ENCODE measurements around the gene CCNY. TPM values are rescaled to one million over a fixed set of nuclear protein-coding genes. Genes with fewer than 3 reads are reported as not detected.

Gene CCNY
- total RNA-seq = 10 to 100 TPM; 21.7 to 27.7 (median 24.8) TPM

- Histone ChIP-seq H3K27ac (peak within 1 kb of the TSS; percentile 83 to 88 (median 86)), H3K4me3 (peak within 1 kb of the TSS; percentile 88 to 99 (median 96)), H3K9me3 (no peaks in the 10 kb centered on the region), H3K36me3 (no peaks in the 10 kb centered on the region), H3K4me1 (peaks cover 7 to 61% (median 11%) of the 10 kb centered on the region in 4 donors), H3K27me3 (no peaks in the 10 kb centered on the region)
- TF ChIP-seq POLR2A (IDR thresholded peaks at IDR 0.05) (peak; percentile 62 to 80), CTCF (IDR thresholded peaks at IDR 0.05) (peak in 1 of 6 experiments; percentile 1)
- DNase-seq = peak; percentile 77 to 90 (median 90)
Observed at GRCh38 chr10:35336084-35336831, at the start of gene CCNY. TSS of gene CCNY (plus strand) at chr10:35336509. CDS start at chr10:35337054, 545 bp downstream.

- no peaks in the 10 kb centered on the region for H3K36me3 ChIP-seq
- DNase-seq = no peak
- no peak overlapping the region for H3K4me3 ChIP-seq
- H3K27me3 ChIP-seq = no peaks in the 10 kb centered on the region
- H3K4me1 ChIP-seq = no peaks in the 10 kb centered on the region
- H3K9me3 ChIP-seq = no peaks in the 10 kb centered on the region
- TF ChIP-seq POLR2A (IDR thresholded peaks at IDR 0.05) (no peak), CTCF (IDR thresholded peaks at IDR 0.05) (no peak)
- H3K27ac ChIP-seq = no peak overlapping the region
Observed at GRCh38 chr10:35289198-35289597, 47.1 kb upstream of the CCNY start.

GRCh38 chr10:35294506-35294905 is 41.8 kb upstream of the CCNY start:
- TF ChIP-seq POLR2A (IDR thresholded peaks at IDR 0.05) (no peak), CTCF (IDR thresholded peaks at IDR 0.05) (no peak)
- no peaks in the 10 kb centered on the region for H3K4me1 ChIP-seq
- H3K9me3 ChIP-seq = no peaks in the 10 kb centered on the region
- H3K27ac ChIP-seq = no peak overlapping the region
- no peak for DNase-seq
- no peak overlapping the region for H3K4me3 ChIP-seq
- no peaks in the 10 kb centered on the region for H3K36me3 ChIP-seq
- no peaks in the 10 kb centered on the region for H3K27me3 ChIP-seq

GRCh38 chr10:35299016-35299415 is 37.3 kb upstream of the CCNY start:
- Histone ChIP-seq H3K4me3 (no peak overlapping the region), H3K27ac (no peak overlapping the region), H3K9me3 (no peaks in the 10 kb centered on the region), H3K27me3 (no peaks in the 10 kb centered on the region), H3K4me1 (no peaks in the 10 kb centered on the region), H3K36me3 (no peaks in the 10 kb centered on the region)
- no peak for DNase-seq
- no peak for TF ChIP-seq CTCF (IDR thresholded peaks at IDR 0.05)
- TF ChIP-seq POLR2A (IDR thresholded peaks at IDR 0.05) = no peak

GRCh38 chr10:35300063-35300699 is 36.1 kb upstream of the CCNY start:
- Histone ChIP-seq H3K9me3 (no peaks in the 10 kb centered on the region), H3K27ac (no peak overlapping the region), H3K27me3 (no peaks in the 10 kb centered on the region), H3K4me3 (no peak overlapping the region), H3K36me3 (no peaks in the 10 kb centered on the region), H3K4me1 (no peaks in the 10 kb centered on the region)
- peak in 2 of 3 donors; percentile 53 to 58 for DNase-seq
- TF ChIP-seq POLR2A (IDR thresholded peaks at IDR 0.05) (no peak), CTCF (IDR thresholded peaks at IDR 0.05) (no peak)

Data from Peyer's patch (tissue), 4 donors.